Karpas-422 (cell line): ENCODE results near the gene TBC1D13. TPM values are rescaled to one million over a fixed set of nuclear protein-coding genes. Genes with fewer than 3 reads are reported as not detected.

Experiments used
- DNase-seq: peaks from one replicate; pipeline ENCODE4 v3.0.0-alpha.2; 2015
- H2AFZ ChIP-seq: fragments of 200-600 bp; sonication (generic); 2 replicates; pipeline ENCODE4 v1.6.1; 2014; ENCODE audit warnings: antibody characterized with exemption, low read length, mixed read lengths
- H3K27ac ChIP-seq: fragments of 200-600 bp; sonication (generic); 2 replicates; pipeline ENCODE4 v1.5.1; 2014; ENCODE audit warnings: mild to moderate bottlenecking, low read length, moderate library complexity
- H3K27me3 ChIP-seq: fragments of 200-600 bp; sonication (generic); 2 replicates; pipeline ENCODE4 v1.6.1; 2014; ENCODE audit warnings: low read length, mixed read lengths
- H3K36me3 ChIP-seq: fragments of 200-600 bp; sonication (generic); 2 replicates; pipeline ENCODE4 v1.6.1; 2014; ENCODE audit warnings: low read length, mixed read lengths; ENCODE audit not compliant: insufficient read depth
- H3K4me1 ChIP-seq: fragments of 200-600 bp; sonication (generic); 2 replicates; pipeline ENCODE4 v1.6.1; 2014; ENCODE audit warnings: mild to moderate bottlenecking, low read length, mixed read lengths
- H3K4me2 ChIP-seq: fragments of 200-600 bp; sonication (generic); 2 replicates; pipeline ENCODE4 v1.6.1; 2014; ENCODE audit warnings: low read length, low read depth, mild to moderate bottlenecking; ENCODE audit not compliant: poor library complexity, severe bottlenecking
- H3K4me3 ChIP-seq: fragments of 200-600 bp; sonication (generic); 2 replicates; pipeline ENCODE4 v1.5.1; 2014; ENCODE audit warnings: mild to moderate bottlenecking, antibody characterized with exemption, low read length, mixed read lengths
- H3K79me2 ChIP-seq: fragments of 200-600 bp; sonication (generic); 2 replicates; pipeline ENCODE4 v1.6.1; 2014; ENCODE audit warnings: mild to moderate bottlenecking, low read length, mixed read lengths
- H3K9ac ChIP-seq: fragments of 200-600 bp; sonication (generic); 2 replicates; pipeline ENCODE4 v1.6.0; 2014; ENCODE audit warnings: low read length
- H3K9me2 ChIP-seq: fragments of 200-600 bp; sonication (generic), shearing (Covaris generic); replicated peaks from 2 replicates; pipeline ENCODE4 v1.6.0; 2014; ENCODE audit warnings: mild to moderate bottlenecking, low read length, moderate library complexity; ENCODE audit not compliant: insufficient read depth
- H3K9me3 ChIP-seq: fragments of 300-700, 200-600 bp; sonication (generic); 2 replicates; pipeline ENCODE4 v1.6.1; 2014; ENCODE audit warnings: low read length, mixed read lengths
- H4K20me1 ChIP-seq: fragments of 200-600 bp; sonication (generic); 2 replicates; pipeline ENCODE4 v1.6.1; 2014; ENCODE audit warnings: mild to moderate bottlenecking, antibody characterized with exemption, low read length, low read depth; ENCODE audit not compliant: insufficient read depth
- total RNA-seq: library from RNA; depleted of rRNA; stranded (reverse); fragments of >200 nt; shearing (Covaris generic); gene quantifications from 2 replicates; pipeline ENCODE4 v1.2.3, GENCODE V29; 2014; ENCODE audit warnings: low replicate concordance

The TBC1D13 gene
- total RNA-seq, 1 experiment from 2014 or later = 6.7 TPM

DNA sequence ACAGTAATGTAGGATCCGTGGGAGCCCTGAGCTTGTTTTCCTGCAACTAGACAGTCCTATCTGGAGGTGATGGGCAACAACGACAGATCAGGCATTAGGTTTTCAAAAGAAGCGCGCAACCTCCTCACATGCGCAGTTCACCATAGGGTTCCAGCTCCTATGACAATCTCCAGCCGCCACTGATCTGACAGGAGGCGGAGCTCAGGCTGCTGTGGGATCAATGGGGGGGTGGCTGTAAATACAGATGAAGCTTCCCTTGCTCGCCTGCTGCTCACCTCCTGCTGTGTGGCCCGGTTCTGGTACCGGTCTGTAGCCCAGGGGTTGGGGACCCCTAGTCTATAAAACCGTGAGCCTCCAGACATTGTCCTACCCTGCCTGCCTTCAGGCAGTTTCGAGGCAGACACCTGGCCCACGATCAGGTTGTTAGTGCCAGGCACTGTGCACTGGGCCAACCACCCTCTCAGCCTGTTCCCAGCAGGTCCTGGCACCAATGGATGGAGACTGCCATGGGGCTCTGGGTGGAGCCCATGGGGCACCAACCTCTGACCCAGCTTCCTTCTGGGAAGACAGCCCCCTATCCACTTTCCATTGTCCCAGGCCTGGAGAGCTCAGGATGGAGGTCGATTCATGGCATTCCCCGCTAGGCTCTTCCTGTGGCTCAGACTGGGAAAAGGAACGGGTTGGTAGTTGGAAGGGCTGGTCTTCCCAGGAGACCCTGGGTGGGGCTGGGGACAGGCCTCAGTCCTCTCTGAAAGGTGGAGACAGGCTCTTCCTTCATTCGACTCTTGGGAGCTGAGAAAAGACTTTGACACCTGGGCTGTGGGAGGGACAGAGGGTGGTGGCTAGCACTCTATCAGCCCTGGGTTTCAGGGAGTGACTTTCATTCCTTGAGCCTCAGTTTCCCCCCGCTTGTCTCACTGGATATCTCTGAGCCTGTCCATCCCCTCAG, 32.9 kb downstream of the TBC1D13 start:
- Histone ChIP-seq H3K4me2 (peak overlapping the region; percentile 96), H3K9me3 (no peaks in the 10 kb centered on the region), H3K27ac (no peak overlapping the region), H4K20me1 (peaks cover 3% of the 10 kb centered on the region; the same call in 1 of the 2 replicates), H3K9ac (peak overlapping the region; percentile 83; the same call in 1 of the 2 replicates), H3K4me3 (peak overlapping the region; percentile 89), H3K36me3 (0 out of 2 replicates have a peak, but pooled peaks cover 3% of the 10 kb centered on the region), H2AFZ (no peak overlapping the region), H3K27me3 (no peaks in the 10 kb centered on the region), H3K9me2 (no peaks in the 10 kb centered on the region), H3K79me2 (peaks cover 9% of the 10 kb centered on the region; the same call in 1 of the 2 replicates), H3K4me1 (peaks cover 26% of the 10 kb centered on the region)
- no peak for DNase-seq

GRCh38 chr9:128820665-128821583, 33.9 kb downstream of the TBC1D13 start:
- H2AFZ ChIP-seq = no peak overlapping the region
- no peaks in the 10 kb centered on the region for H3K9me2 ChIP-seq
- H3K79me2 ChIP-seq = peaks cover 9% of the 10 kb centered on the region; the same call in 1 of the 2 replicates
- H4K20me1 ChIP-seq = peaks cover 3% of the 10 kb centered on the region; the same call in 1 of the 2 replicates
- peak overlapping the region; percentile 89; the same call in 1 of the 2 replicates for H3K4me3 ChIP-seq
- peaks cover 7% of the 10 kb centered on the region; the same call in 1 of the 2 replicates for H3K36me3 ChIP-seq
- no peak for DNase-seq
- no peak overlapping the region for H3K9ac ChIP-seq
- no peak overlapping the region for H3K4me2 ChIP-seq
- H3K27ac ChIP-seq = no peak overlapping the region
- H3K4me1 ChIP-seq = peaks cover 26% of the 10 kb centered on the region
- no peaks in the 10 kb centered on the region for H3K9me3 ChIP-seq
- H3K27me3 ChIP-seq = no peaks in the 10 kb centered on the region

- Histone ChIP-seq H3K9ac (no peak overlapping the region), H3K27ac (no peak overlapping the region), H3K4me1 (peaks cover 26% of the 10 kb centered on the region), H3K9me2 (no peaks in the 10 kb centered on the region), H3K4me3 (no peak overlapping the region), H3K9me3 (no peaks in the 10 kb centered on the region), H3K4me2 (no peak overlapping the region), H4K20me1 (peaks cover 3% of the 10 kb centered on the region; the same call in 1 of the 2 replicates), H3K36me3 (peaks cover 15% of the 10 kb centered on the region; the same call in 1 of the 2 replicates), H3K79me2 (peaks cover 9% of the 10 kb centered on the region; the same call in 1 of the 2 replicates), H2AFZ (no peak overlapping the region), H3K27me3 (no peaks in the 10 kb centered on the region)
- DNase-seq = no peak
Measured at GRCh38 chr9:128821584-128822406, 34.7 kb downstream of the TBC1D13 start.

DNA sequence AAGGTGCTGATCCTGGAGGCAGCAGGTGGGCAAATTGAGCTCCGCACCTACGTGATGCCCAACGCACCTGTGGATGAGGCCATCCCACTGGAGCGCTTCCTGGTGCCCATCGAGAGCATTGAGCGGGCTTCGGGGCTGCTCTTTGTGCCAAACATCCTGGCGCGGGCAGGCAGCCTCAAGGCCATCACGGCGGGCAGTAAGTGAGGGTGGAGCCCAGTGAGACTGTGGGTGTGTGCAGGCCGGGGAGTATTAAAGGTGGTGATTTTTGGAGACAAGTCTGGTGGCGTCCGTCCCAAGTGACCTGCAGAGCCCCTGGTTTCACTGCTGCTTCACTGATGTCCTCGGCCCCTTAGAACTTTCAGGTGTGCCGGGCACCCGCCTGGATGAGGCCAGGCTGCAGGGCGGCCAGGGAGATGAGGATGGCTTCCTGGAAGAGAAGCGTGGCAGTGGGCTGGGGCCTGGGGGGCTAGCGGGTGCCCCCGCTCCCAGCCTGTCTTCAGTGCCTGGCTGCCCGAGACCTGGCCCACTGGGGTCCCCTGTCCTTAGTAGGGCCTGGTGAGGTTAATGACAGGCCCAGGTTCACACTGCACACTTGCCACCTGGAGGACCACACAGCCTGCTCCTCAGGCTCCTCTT, 35.5 kb downstream of the TBC1D13 start:
- H3K4me3 ChIP-seq = no peak overlapping the region
- no peaks in the 10 kb centered on the region for H3K27me3 ChIP-seq
- no peaks in the 10 kb centered on the region for H3K9me2 ChIP-seq
- peaks cover 24% of the 10 kb centered on the region for H3K4me1 ChIP-seq
- peaks cover 22% of the 10 kb centered on the region; the same call in 1 of the 2 replicates for H3K36me3 ChIP-seq
- H2AFZ ChIP-seq = no peak overlapping the region
- peaks cover 3% of the 10 kb centered on the region; the same call in 1 of the 2 replicates for H4K20me1 ChIP-seq
- DNase-seq = no peak
- peaks cover 13% of the 10 kb centered on the region for H3K79me2 ChIP-seq
- no peak overlapping the region for H3K9ac ChIP-seq
- H3K9me3 ChIP-seq = no peaks in the 10 kb centered on the region
- H3K4me2 ChIP-seq = no peak overlapping the region
- no peak overlapping the region for H3K27ac ChIP-seq

- H3K9ac ChIP-seq = no peak overlapping the region
- H3K4me3 ChIP-seq = no peak overlapping the region
- H3K4me2 ChIP-seq = no peak overlapping the region
- H3K4me1 ChIP-seq = peaks cover 27% of the 10 kb centered on the region
- peaks cover 22% of the 10 kb centered on the region for H3K79me2 ChIP-seq
- peaks cover 3% of the 10 kb centered on the region; the same call in 1 of the 2 replicates for H4K20me1 ChIP-seq
- H2AFZ ChIP-seq = no peak overlapping the region
- peaks cover 27% of the 10 kb centered on the region; the same call in 1 of the 2 replicates for H3K36me3 ChIP-seq
- peak; percentile 40 for DNase-seq
- H3K27me3 ChIP-seq = no peaks in the 10 kb centered on the region
- no peaks in the 10 kb centered on the region for H3K9me2 ChIP-seq
- H3K9me3 ChIP-seq = no peaks in the 10 kb centered on the region
- no peak overlapping the region for H3K27ac ChIP-seq
Measured at GRCh38 chr9:128823362-128823902, 36.4 kb downstream of the TBC1D13 start.

DNA sequence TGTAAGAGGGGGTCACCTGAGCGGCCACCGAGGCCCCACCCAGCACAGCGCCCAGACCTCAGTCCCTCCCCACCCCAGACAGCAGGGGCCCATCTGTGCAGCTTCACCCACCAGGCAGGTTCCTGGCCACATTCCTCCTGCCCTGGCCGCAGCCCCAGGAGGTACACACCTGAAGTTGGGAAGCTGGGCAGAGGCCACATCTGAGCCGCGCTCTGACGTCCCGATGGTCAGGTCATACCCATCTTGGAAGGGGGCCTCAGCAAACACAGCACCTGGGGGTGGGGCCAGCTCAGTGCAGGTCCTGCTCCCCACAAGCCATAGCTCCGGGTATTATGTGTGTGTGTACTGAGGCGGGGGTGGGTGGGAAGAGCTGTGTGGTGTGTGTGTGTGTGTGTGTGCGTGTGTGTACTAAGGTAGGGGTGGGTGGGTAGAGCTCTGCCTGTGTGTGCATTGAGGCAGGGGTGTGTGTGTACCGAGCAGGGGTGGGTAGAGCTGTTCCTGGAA, 36.9 kb downstream of the TBC1D13 start:
- Histone ChIP-seq H4K20me1 (peaks cover 3% of the 10 kb centered on the region; the same call in 1 of the 2 replicates), H3K4me1 (peaks cover 31% of the 10 kb centered on the region), H3K27ac (no peak overlapping the region), H3K9me3 (no peaks in the 10 kb centered on the region), H3K27me3 (no peaks in the 10 kb centered on the region), H3K4me3 (no peak overlapping the region), H3K9ac (no peak overlapping the region), H3K4me2 (no peak overlapping the region), H3K79me2 (peaks cover 26% of the 10 kb centered on the region), H2AFZ (no peak overlapping the region), H3K36me3 (peaks cover 27% of the 10 kb centered on the region; the same call in 1 of the 2 replicates), H3K9me2 (no peaks in the 10 kb centered on the region)
- no peak for DNase-seq

DNA sequence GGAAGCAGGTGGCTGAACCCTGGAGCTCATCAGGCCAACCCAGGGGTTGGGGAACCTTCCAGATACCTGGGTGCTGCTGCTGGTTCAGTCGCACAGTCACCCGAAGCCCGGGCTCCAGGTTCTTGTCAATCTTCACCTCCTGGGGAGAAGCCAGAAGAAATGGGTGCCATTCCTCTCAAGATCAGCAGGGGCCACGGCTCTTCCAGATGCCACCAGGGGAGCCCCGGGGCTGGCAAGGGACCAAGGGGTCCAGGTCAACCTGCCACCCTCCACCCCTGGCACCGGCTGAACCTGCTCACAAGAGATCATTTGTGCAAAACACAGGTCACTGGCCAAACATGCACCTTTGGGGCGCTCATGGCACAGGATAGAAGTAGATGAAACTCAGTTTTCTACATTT, 37.9 kb downstream of the TBC1D13 start:
- Histone ChIP-seq H3K4me3 (no peak overlapping the region), H4K20me1 (no peaks in the 10 kb centered on the region; the same call in 1 of the 2 replicates), H2AFZ (no peak overlapping the region), H3K27ac (no peak overlapping the region), H3K27me3 (no peaks in the 10 kb centered on the region), H3K79me2 (peaks cover 27% of the 10 kb centered on the region), H3K36me3 (peaks cover 27% of the 10 kb centered on the region; the same call in 1 of the 2 replicates), H3K4me2 (no peak overlapping the region), H3K4me1 (peaks cover 23% of the 10 kb centered on the region), H3K9me2 (no peaks in the 10 kb centered on the region), H3K9me3 (no peaks in the 10 kb centered on the region), H3K9ac (no peak overlapping the region)
- no peak for DNase-seq
